HG02840 (cell line): Measurements from ENCODE around the gene NMRK1.
A peak's percentile ranks its signal among the peaks of the same experiment; 100 is the strongest.

Experiments
- ATAC-seq: cut with Tn5 transposase; IDR thresholded peaks from one replicate; pipeline ENCODE4 v1.9.1; 2021; ENCODE audit warnings: mild to moderate bottlenecking, moderate library complexity, moderate number of reproducible peaks; ENCODE audit not compliant: unreplicated experiment, low FRiP score

The NMRK1 gene

DNA sequence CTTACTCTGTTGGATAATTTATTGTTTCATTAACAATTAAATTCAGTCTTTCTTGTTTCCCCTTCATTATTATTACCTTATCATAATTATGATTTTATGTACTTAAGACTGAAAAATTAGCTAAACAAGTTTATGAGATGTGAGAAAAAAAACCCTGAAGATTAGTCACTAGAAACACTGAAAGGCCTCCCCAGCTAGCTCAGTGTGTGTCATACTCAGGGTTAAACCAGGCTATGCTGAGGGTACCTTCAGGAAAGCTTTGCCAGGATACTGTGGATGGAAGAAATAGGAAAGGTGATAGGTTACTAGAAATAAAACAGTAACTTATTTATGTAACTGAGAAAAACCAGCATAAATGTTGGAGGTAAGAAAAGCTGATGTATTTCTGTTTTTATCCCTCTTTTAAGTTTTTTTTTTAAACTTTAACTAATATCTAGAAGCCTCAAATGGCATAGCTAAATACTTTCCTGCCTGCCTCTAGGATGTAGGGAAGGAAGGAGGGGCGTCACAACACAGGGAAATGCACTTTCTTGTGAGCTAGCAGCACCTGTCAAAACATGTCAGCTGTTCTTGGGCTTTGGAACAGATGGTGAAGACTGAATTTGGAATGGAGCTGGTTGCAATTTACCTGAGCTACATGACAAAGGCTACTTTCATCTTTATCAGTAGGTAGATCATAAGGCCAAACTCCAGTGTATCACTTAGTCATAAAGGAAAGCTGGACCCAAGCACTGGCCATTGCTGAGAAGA lies 24.2 kb downstream of the NMRK1 start:
- no peak for ATAC-seq

DNA sequence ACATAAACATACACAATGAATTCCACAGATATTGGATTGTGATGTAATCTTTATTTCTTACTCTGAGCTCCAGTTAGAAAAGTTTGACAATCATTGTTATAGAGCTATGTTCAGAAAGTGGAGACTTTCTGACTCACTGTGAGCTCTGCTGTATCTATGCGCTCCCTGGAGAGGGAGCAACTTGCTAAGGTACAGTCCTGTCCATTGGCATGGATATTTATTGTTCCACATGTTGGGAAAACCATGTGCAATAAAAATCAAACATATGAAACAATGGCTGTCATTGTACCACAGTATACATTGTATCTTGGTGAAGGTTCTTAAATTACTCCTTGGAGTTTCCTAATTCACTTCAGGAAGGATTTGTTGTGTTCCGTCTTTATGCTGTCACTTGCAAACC lies 26.8 kb downstream of the NMRK1 start:
- ATAC-seq: no peak

DNA sequence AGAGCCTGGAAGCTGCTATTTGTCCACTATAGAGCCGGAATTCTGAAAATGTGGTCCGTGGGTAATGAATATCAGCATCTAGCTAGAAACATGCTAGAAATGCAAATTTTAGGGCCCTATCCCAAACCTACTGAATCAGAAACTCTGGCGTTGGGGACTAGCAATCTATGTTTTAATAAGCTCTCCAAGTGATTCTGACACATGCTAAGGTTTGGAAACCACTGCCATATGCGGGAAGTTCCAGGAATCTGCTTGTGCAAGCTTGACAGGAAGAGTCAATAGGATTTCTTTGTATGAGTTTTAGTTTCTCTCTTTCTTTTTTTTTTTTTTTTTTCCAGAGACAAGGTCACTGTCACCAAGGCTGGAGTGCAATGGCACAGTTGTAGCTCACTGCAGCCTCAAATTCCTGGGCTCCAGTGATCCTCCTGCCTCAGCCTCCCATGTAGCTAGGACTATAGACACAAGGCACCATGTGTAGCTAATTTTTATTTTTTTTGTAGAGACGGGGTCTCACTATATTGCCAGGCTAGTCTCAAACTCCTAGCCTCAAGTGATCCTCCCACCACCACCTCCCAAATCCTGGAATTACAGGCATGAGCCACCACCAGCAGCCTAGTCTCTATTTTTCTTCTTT lies 33.5 kb downstream of the NMRK1 start:
- ATAC-seq: no peak

DNA sequence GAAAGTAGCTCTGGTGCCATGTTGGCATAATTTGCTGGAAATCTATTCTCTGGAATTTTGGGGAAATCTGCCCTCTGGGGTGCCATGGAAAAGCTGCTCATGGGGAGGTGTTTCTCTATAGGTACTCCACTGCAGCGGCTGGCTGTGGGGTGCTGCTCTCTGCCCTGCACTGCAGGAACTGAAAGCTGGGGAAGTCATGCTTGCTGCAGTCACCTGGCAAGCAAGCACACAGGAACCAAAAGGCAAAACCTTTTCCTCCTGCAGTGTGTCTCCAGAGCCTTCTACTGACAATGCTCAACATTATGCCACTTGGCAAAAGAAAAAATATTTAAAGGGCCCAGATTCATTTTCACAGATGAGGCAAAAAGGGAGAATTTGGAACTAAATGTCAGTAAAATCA lies 34.1 kb downstream of the NMRK1 start:
- peak; percentile 86 for ATAC-seq

DNA sequence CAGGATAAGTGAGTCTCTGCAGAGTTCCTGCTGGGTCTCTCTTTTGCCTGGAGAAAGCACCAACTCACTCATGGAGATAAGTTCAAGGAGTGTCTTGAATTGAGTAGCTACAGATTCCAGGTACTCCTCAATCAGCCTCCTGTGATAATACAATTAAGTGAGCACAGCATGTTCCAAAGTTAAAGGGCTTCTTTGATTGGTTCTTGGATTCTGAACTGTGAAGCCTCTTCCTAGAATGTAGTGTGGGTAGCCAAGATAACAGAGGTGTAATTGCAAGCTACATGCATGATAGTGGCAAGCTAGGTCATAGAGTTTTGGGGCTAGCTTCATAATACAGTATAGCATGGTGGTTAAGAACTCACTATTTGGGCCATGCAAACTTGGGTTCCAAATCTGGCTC lies 36.7 kb downstream of the NMRK1 start:
- ATAC-seq: no peak

DNA sequence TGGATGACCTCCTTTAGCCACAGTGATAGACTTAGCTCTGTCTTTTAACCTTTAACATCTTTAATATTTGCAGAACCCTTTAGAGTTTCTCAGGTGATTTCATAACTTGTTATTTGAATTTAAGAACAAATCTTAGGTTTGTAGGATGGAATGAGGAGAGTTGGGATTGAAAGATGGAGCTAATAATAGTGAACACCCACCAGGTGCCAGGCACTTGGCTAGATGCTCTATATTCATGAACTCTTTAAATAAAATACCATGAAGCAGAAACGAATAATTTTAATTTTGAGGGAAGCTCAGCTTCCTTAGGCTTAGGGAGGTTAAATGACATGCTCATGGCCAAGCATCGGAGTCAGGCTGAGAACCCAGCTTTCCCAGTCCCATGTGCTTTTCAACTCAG lies 40.4 kb downstream of the NMRK1 start:
- no peak for ATAC-seq

DNA sequence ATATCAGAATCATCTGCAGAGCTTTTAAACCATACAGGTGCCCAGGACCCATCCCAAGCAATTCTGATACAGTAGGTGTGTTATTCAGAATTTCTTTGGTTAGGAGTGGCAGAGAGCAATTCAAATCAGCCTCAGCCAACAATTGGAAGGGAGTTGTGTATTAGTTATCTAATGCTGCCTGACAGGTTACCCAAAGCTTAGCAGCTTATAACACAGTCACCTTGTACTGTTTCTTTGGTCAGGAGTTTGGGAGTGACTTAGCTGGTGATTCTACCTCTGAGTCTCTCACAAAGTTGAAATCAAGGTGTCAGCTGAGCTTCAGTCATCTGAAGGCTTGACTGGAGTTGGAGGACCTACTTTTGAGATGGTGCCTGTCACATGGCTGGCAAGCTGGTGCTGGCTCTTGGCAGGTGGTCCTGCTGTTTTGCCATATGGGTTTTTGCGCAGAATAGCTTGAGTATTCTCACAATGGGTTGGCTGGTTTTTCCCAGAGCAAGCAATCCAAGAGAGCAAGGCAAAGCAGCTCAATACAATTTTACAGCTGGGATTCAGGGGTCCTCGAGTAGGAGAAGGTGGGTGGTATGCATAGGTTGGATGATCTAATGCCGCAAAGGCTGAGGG lies 41.1 kb downstream of the NMRK1 start:
- no peak for ATAC-seq

DNA sequence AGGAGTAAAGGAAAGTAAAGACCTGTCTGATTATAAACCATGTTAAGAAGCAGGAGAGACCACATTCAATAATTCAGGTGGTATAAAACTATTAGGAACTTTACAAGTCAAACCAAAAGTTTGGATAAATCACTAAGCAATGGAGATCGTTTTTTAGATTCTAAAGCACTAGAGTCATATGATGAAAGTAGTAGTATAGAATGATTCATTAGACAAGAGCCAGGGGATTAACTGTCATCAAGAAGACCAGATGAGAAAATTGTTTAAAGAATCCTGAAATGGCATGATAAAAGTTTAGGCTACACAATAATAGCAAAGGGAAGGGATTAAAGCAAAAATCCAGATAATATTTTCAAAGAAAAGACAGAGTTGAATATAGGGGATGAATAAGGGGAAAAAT lies 46.9 kb downstream of the NMRK1 start:
- ATAC-seq: no peak

DNA sequence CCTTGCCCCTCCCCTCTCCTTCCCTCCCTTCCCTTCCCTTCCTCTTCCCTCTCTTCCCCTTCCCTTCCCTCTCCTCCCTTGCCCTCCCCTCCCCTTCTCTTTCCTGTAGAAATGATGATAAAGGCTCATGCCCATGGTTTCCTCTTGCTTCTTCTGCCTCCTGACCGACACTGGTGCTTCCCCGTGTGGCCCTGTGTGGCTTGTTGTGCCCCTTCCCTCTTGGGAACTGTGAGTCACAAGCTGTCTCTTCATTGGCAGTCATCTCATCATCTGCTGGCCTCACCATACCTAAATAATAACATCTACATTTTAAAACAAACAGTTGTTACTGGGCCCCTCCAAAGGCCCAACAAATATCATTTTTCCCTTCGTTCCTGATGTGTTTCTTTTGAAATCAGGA lies 48.2 kb downstream of the NMRK1 start:
- no peak for ATAC-seq

DNA sequence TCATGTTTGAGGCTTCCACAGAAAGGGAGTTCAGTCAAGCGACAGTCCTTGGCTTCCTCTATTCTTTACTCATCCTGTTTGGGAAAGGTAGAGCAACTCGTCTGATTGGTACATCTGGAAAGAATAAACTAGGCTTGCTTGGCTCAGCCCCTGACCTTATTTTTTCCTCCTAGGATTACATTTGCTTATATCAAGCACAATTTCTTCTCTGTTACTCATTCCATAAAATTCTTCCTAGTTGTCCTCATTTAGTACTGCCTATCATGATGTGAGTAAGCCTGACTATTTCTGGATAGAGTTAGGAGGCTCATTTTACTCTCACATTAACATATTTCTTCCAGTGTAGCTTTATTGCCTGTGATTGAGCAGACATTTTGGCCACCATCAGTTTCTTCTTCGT lies 48.9 kb downstream of the NMRK1 start:
- ATAC-seq: no peak

DNA sequence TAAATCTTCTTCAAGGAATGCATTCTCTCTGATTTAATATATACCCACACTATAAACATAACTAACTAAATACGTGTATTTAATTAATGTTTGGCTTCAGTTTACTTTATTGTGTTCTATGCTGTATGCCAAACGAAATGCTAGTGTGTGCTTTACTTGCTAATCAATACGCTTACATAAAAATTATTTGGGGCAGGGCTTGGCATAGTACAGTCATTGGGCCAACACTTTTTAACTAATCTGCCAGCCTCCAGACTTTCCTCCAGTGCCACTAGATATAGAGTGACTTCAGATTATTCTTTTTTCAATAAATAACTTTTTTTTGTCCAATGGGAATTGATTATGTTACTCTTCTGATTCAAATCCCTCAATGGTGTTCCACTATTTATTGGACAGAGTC lies 51.2 kb downstream of the NMRK1 start:
- no peak for ATAC-seq

DNA sequence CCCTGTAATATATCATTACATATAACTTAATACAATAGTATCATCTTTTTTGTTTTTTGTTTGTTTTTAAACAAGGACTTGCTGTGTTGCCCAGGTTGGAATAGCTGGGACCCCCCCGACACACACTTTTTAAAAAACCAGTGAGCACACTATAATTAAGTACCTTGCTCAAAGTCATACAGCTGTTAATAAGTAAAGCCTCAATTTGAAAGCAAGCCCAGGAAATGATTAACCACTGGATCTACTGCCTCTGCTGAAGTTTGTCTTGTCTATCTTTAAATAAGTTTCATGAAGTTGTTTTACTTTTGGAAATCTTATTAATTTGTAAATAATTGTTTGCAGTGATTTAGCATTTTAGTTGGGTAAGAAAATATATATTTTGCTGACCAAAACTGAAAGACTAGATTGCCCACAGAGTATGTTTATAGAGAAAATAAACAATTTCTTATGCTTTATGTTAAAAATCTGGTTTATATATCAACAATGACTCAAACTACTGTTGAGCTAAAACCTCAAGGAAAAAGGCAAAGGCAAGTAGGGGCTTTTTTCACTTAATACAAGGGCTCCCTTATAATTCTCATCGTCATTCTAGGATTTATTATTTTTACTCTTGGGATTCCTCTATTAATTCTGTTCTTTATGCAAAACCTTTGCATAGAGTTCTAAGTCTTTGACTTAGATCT lies 54.0 kb downstream of the NMRK1 start:
- peak; percentile 73 for ATAC-seq

DNA sequence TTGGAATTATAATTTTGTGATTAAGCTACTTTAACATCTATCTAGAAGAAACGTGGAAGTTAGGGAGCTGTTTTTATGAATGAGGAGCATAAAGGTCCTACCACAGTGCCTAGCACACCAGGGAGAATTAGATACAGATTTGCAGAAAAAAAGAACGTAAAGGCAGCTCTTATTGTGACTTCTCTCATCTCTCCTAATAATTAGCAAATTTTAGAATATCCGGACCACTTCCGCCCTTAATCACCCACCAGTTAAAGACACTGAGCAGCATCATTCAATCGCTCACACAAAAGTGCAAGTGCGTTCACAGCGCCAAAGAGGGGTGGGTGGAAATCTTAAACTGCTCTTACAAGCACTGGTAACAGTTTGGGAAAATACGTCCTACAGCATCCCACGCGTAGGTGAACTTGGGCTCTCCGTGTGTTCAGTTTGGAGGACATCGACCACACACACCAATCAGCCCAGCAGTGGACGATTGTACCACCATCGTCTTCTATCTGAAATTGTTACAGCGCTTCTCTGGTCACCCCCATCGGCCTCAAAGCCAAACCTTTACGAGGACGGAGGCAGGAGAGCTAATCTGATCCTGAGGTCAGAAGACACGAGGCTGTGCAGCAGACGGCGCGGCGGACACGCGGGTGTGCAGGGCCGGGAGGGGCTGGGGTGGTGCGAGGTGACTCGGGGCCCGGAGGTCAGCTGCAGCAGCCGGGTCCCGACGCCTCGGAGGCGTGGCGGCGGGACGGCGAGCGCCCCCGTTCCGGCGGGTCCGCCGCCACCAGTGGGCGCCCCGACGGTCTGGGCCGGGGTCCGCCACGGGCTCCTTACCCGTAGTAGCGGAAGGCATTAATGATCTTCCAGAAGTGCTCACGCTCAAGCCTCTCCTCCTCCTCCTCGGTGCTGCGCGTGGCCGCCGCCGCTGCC lies 60.5 kb downstream of the NMRK1 start:
- ATAC-seq: peak; percentile 46

DNA sequence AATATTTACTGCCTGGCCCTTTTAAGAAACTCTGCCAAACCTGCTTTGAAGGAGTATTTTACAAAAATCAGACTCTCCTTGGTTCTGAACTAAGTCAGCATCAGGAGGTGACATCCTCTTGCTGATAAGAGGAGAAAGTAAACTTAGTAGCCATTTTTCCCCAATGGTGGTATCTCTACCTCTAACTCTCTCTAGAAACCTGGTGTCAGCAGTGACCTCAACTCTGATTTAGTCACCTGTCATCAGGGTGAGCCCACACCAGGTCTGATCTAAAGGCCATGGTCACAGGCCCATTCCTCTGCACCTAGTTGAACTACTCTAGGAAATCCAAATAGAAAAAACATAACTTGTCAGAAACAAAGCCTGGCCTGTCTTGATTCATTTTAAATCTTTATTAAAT lies 64.1 kb downstream of the NMRK1 start:
- ATAC-seq: no peak

DNA sequence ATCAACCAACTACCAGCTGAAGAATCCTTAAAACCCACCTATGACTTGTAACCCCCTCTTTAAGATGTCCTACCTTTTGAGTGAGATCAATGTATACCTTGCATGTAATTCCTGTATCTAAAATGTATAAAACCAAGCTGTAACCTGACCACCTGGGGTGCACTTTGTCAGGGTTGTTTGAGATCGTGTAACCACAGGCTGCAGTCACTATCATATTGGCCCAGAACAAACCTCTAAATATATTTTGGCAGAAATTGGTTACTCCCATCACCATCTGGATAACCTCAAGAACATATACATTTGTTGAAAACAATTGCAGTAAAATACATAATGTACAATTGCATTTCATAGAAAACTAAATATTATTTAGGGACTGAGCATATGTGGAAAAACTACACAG lies 68.3 kb downstream of the NMRK1 start:
- ATAC-seq: no peak

DNA sequence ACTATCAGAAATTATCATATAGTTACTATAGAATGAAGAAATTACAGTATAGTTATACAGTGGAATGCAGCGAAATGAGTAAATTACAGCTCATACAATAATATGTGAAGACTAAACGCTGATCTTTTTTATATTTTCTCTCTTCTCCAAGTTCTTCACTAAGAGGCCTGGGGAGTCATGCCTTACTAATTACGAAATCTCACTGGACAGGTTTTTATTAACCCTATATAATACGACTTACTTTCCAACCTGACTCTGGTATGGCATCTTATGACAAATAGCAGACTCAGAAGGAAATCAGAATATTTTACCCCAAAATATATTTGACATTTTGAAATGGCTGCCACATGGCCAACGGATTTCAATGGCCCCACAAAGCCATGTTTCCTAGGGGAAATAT lies 68.9 kb downstream of the NMRK1 start:
- ATAC-seq: no peak

DNA sequence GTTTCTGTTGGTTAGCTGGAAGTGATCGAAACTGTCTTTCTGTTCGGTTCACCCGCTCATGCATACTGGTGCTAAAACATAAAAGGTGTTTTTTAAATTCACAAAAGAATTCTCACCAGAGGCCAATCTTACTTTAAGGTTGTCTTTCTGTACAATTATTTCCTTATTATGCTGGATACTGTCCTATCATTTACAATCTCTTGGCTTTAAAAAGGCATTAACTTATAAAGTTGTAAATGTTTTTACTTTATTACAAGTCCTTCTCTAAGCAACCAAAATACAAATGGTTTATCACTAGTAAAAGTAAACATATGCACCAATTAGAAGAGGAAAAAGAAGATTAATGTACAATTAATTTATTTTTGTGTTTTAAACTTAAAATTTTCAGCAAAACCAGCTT lies 70.6 kb downstream of the NMRK1 start:
- no peak for ATAC-seq

DNA sequence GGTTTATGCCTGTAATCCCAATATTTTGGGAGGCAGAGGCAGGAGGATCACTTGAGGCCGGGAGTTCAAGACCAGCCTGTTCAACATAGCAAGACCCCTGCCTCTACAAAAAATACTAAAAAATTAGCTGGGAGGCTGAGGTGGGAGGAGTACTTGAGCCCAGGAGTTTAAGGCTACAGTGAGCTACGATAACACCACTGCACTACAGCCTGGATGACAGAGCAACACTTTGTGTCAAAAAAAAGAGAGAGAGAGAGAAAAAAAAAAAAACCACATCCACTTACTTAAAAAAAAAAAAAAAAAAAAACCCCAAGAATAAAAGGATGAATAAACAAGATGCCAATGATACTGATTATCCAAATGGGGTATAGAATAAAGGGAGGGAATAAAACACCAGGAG lies 74.2 kb downstream of the NMRK1 start:
- ATAC-seq: no peak
